ENCODE data around the gene GABRB2. TPM values are rescaled to one million over a fixed set of nuclear protein-coding genes. Genes with fewer than 3 reads are reported as not detected.

The GABRB2 gene
- total RNA-seq, 1 experiment from 2014 or later = not detected

- TF ChIP-seq, protein P1, sequence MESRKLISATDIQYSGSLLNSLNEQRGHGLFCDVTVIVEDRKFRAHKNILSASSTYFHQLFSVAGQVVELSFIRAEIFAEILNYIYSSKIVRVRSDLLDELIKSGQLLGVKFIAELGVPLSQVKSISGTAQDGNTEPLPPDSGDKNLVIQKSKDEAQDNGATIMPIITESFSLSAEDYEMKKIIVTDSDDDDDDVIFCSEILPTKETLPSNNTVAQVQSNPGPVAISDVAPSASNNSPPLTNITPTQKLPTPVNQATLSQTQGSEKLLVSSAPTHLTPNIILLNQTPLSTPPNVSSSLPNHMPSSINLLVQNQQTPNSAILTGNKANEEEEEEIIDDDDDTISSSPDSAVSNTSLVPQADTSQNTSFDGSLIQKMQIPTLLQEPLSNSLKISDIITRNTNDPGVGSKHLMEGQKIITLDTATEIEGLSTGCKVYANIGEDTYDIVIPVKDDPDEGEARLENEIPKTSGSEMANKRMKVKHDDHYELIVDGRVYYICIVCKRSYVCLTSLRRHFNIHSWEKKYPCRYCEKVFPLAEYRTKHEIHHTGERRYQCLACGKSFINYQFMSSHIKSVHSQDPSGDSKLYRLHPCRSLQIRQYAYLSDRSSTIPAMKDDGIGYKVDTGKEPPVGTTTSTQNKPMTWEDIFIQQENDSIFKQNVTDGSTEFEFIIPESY (IDR thresholded peaks at IDR 0.05; ENCODE audit: extremely low read depth, insufficient replicate concordance, low read length) = no peak
- TF ChIP-seq SRF (IDR thresholded peaks at IDR 0.05; ENCODE audit: low read depth) = no peak
Measured at GRCh38 chr5:161286066-161286655, 260.4 kb downstream of the GABRB2 start (continued).

DNA sequence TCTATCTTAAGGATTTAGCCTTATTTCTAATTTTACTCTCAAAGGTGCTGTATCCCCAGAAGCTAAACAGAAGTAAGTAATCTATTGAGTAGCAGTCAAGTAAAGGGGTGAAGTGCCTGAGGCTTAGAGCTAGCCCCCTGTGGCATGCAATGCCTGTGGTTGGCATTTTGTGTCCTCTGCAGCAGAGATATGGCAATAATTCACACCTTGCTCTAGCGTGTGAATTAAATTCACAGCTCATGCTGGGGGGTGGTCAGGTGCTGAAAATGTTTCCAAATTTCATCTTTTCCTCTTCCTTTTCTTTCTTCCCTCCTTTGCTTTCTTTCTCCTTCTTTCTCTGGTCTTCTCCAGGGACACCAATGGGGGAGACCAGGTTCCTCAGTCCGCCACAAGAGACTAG is 262.1 kb downstream of the GABRB2 start:
- ATAC-seq (no peak), DNase-seq (ENCODE audit: low read depth, low spot score) (no peak)
- H3K4me2 ChIP-seq (ENCODE audit: low read length) = no peak overlapping the region
- H3K9me3 ChIP-seq (ENCODE audit: control insufficient read depth in 1 of 2, insufficient read depth in 1 of 2, low read depth in 1 of 2, low read length in 2 of 2) = peaks cover 0 to 4% of the 10 kb centered on the region in 2 experiments; a peak in 3 of 4 replicates
- no peak overlapping the region for H3K27ac ChIP-seq (ENCODE audit: low read depth, low read length)
- H2AFZ ChIP-seq (ENCODE audit: low read depth, low read length, poor library complexity, severe bottlenecking) = no peak overlapping the region
- TF ChIP-seq SP1 (IDR thresholded peaks at IDR 0.05; ENCODE audit: low read depth) (no peak), POLR2A (IDR thresholded peaks at IDR 0.05; ENCODE audit: borderline replicate concordance, extremely low read depth, insufficient read depth, insufficient read length) (no peak), SIN3A (IDR thresholded peaks at IDR 0.05; ENCODE audit: low read depth) (no peak), EGR1 (IDR thresholded peaks at IDR 0.05; ENCODE audit: low read depth) (no peak), YY1 (IDR thresholded peaks at IDR 0.05; ENCODE audit: extremely low read depth, insufficient replicate concordance, low read depth, low read length) (no peak)
- no peak overlapping the region for H3K4me3 ChIP-seq (replicated peaks in 1 of 2; ENCODE audit: low read depth in 1 of 2, low read length in 2 of 2)
- H3K9me2 ChIP-seq (ENCODE audit: insufficient read depth) = no peaks in the 10 kb centered on the region
- no peaks in the 10 kb centered on the region for H3K27me3 ChIP-seq (ENCODE audit: insufficient read depth, low read length)
- H3K36me3 ChIP-seq (ENCODE audit: control insufficient read depth in 1 of 2, insufficient read depth in 2 of 2, low read length in 2 of 2) = no peaks in the 10 kb centered on the region
- POLR2A ChIA-PET = no interaction called here
- no peak overlapping the region for H3K9ac ChIP-seq (ENCODE audit: low read length)
- H3K79me2 ChIP-seq (ENCODE audit: insufficient read depth, low read length) = no peaks in the 10 kb centered on the region
- RAD21 ChIA-PET (ENCODE audit: low non-redundant PET in 1 of 2, low total read pairs in 2 of 2, uncharacterized antibody in 2 of 2, unreplicated experiment in 2 of 2) = no interaction called here
- CTCF ChIA-PET = no interaction called here
- BruUV-seq (replicated peaks) = no TSS peak
- H4K20me1 ChIP-seq (ENCODE audit: insufficient read depth) = no peaks in the 10 kb centered on the region
- intact Hi-C loops (cut with micrococcal nuclease) = no loop called here
- H3K4me1 ChIP-seq (ENCODE audit: control insufficient read depth in 1 of 2, insufficient read depth in 2 of 2, low read length in 2 of 2) = no peaks in the 10 kb centered on the region
